HCT116 (cell line): Measurements from ENCODE around the gene VPS41. TPM values are rescaled to one million over a fixed set of nuclear protein-coding genes. Genes with fewer than 3 reads are reported as not detected.

Experiments used
- ATAC-seq: fragments of 200-7000 bp; cut with Tn5 transposase; 2 replicates; pipeline ENCODE4 v1.9.1; 2020; ENCODE audit warnings: mild to moderate bottlenecking, moderate library complexity
- BruUV-seq: library from RNA; stranded (reverse); fragments of 400-500 nt; replicated peaks from 2 replicates; lab custom pipeline; 2021; lab: Mats Ljungman, UMichigan
- CTCF ChIA-PET: fragments of 300-600 bp; sonication (Branson Sonifier 250); formaldehyde crosslinking; loops from one replicate; lab custom pipeline; 2021; ENCODE audit warnings: antibody characterized with exemption; lab: Charles Lee
- POLR2A ChIA-PET: fragments of 300-600, 350-600 bp; sonication (Branson Sonifier 250); formaldehyde crosslinking; loops from one replicate; lab custom pipeline; 2021; ENCODE audit warnings: antibody characterized with exemption; lab: Charles Lee
- RAD21 ChIA-PET, 2 experiments: fragments of 300-600 bp; sonication (Branson Sonifier 250); formaldehyde crosslinking; loops; one replicate each; lab custom pipeline; 2023; ENCODE audit warnings: low total read pairs in 2 of 2; ENCODE audit not compliant: uncharacterized antibody in 2 of 2, unreplicated experiment in 2 of 2, low non-redundant PET in 1 of 2; lab: Charles Lee
- DNase-seq: peaks from one replicate; pipeline ENCODE4 v3.0.0-alpha.2; 2010; ENCODE audit warnings: low read depth, low spot score
- H2AFZ ChIP-seq: fragments of 200-600 bp; shearing (Covaris generic), sonication (generic); 2 replicates; pipeline ENCODE4 v1.6.1; 2017; ENCODE audit warnings: low read depth, mixed run types, mixed read lengths, antibody characterized with exemption, low read length; ENCODE audit not compliant: poor library complexity, severe bottlenecking
- H3K27ac ChIP-seq: 2 replicates; pipeline ENCODE4 v1.5.1; 2012; ENCODE audit warnings: low read depth, low read length
- H3K27me3 ChIP-seq: fragments of 200-600 bp; sonication (generic); 2 replicates; pipeline ENCODE4 v1.6.1; 2016; ENCODE audit warnings: mixed run types, low read length, mixed read lengths; ENCODE audit not compliant: insufficient read depth
- H3K36me3 ChIP-seq, 2 experiments: fragments of 200-500 bp in 1 of 2; fragments of 200-600 bp in 1 of 2; sonication (Bioruptor generic) in 1 of 2; sonication (generic) in 1 of 2; 2 replicates each; pipeline versions ENCODE4 v1.5.1 to v1.6.1; 2014 to 2016; ENCODE audit warnings: low read length in 2 of 2, inconsistent platforms in 1 of 2, mixed read lengths in 1 of 2, mixed run types in 1 of 2; ENCODE audit not compliant: insufficient read depth in 2 of 2, control insufficient read depth in 1 of 2
- H3K4me1 ChIP-seq, 2 experiments: fragments of 200-600 bp in 1 of 2; sonication (generic) in 1 of 2; 2 replicates each; pipeline versions ENCODE4 v1.5.1 to v1.6.1; 2012 to 2017; ENCODE audit warnings: low read length in 2 of 2, inconsistent platforms in 1 of 2, mild to moderate bottlenecking in 1 of 2, mixed read lengths in 1 of 2, mixed run types in 1 of 2, moderate library complexity in 1 of 2; ENCODE audit not compliant: insufficient read depth in 2 of 2, control insufficient read depth in 1 of 2
- H3K4me2 ChIP-seq: fragments of 200-600 bp; sonication (generic); 2 replicates; pipeline ENCODE4 v1.6.1; 2017; ENCODE audit warnings: mixed run types, low read length, mixed read lengths
- H3K4me3 ChIP-seq, 2 experiments: fragments of 200-600 bp in 1 of 2; sonication (generic) in 1 of 2; replicated peaks in 1 of 2; 2 replicates each; pipeline ENCODE4 v1.5.1; 2011 to 2016; ENCODE audit warnings: low read length in 2 of 2, control low read depth in 1 of 2, low read depth in 1 of 2, mild to moderate bottlenecking in 1 of 2, mixed read lengths in 1 of 2, mixed run types in 1 of 2
- H3K79me2 ChIP-seq: fragments of 200-600 bp; sonication (generic); 2 replicates; pipeline ENCODE4 v1.6.1; 2017; ENCODE audit warnings: mild to moderate bottlenecking, mixed run types, low read length, moderate library complexity, mixed read lengths; ENCODE audit not compliant: insufficient read depth
- H3K9ac ChIP-seq: fragments of 200-600 bp; sonication (generic); 2 replicates; pipeline ENCODE4 v1.6.1; 2016; ENCODE audit warnings: low read length, mixed read lengths
- H3K9me2 ChIP-seq: fragments of 200-600 bp; sonication (generic), shearing (Covaris generic); 2 replicates; pipeline ENCODE4 v1.6.1; 2017; ENCODE audit warnings: mixed run types, mild to moderate bottlenecking, moderate library complexity; ENCODE audit not compliant: insufficient read depth
- H3K9me3 ChIP-seq, 2 experiments: fragments of 200-500 bp in 1 of 2; fragments of 200-600 bp in 1 of 2; sonication (Bioruptor generic) in 1 of 2; sonication (generic) in 1 of 2; 2 replicates each; pipeline ENCODE4 v1.6.1; 2014 to 2017; ENCODE audit warnings: low read length in 2 of 2, mixed read lengths in 2 of 2, inconsistent platforms in 1 of 2, low read depth in 1 of 2, mild to moderate bottlenecking in 1 of 2, mixed run types in 1 of 2, moderate library complexity in 1 of 2; ENCODE audit not compliant: control insufficient read depth in 1 of 2, insufficient read depth in 1 of 2
- H4K20me1 ChIP-seq: fragments of 200-600 bp; sonication (generic), shearing (Covaris generic); 2 replicates; pipeline ENCODE4 v1.6.1; 2017; ENCODE audit warnings: mixed run types, mild to moderate bottlenecking, moderate library complexity; ENCODE audit not compliant: insufficient read depth
- CBX3 ChIP-seq: IDR thresholded peaks from 2 replicates; pipeline ENCODE4 v1.6.1; 2012; ENCODE audit warnings: low read depth
- CEBPB ChIP-seq: IDR thresholded peaks from 2 replicates; pipeline ENCODE4 v1.6.1; 2012; ENCODE audit warnings: low read depth
- EGR1 ChIP-seq: IDR thresholded peaks from 2 replicates; pipeline ENCODE4 v1.6.1; 2012; ENCODE audit warnings: low read depth
- ELF1 ChIP-seq: IDR thresholded peaks from 2 replicates; pipeline ENCODE4 v1.6.1; 2012; ENCODE audit warnings: low read depth, borderline replicate concordance
- EZH2 ChIP-seq: fragments of 200-600 bp; sonication (generic); IDR thresholded peaks from 2 replicates; pipeline ENCODE4 v1.6.1; 2017; ENCODE audit warnings: antibody characterized with exemption, mixed run types
- EZH2phosphoT487 ChIP-seq: fragments of 200-600 bp; IDR thresholded peaks from 2 replicates; pipeline ENCODE4 v1.6.1; 2018; ENCODE audit warnings: antibody characterized with exemption, borderline replicate concordance
- POLR2A ChIP-seq: IDR thresholded peaks from 2 replicates; pipeline ENCODE4 v1.7.0; 2011; ENCODE audit warnings: borderline replicate concordance; ENCODE audit not compliant: insufficient read depth, insufficient read length; ENCODE audit errors: extremely low read depth
- POLR2AphosphoS5 ChIP-seq: IDR thresholded peaks from 2 replicates; pipeline ENCODE4 v1.6.1; 2011; ENCODE audit warnings: mild to moderate bottlenecking, low read depth, low read length, moderate library complexity
- RAD21 ChIP-seq: IDR thresholded peaks from 2 replicates; pipeline ENCODE4 v1.6.1; 2012; ENCODE audit warnings: low read depth, mild to moderate bottlenecking
- SIN3A ChIP-seq: IDR thresholded peaks from 2 replicates; pipeline ENCODE4 v1.6.1; 2012; ENCODE audit warnings: low read depth
- SP1 ChIP-seq: IDR thresholded peaks from 2 replicates; pipeline ENCODE4 v1.6.1; 2012; ENCODE audit warnings: low read depth
- TCF7L2 ChIP-seq: IDR thresholded peaks from 2 replicates; pipeline ENCODE4 v1.7.0; 2011; ENCODE audit warnings: borderline replicate concordance, inconsistent platforms; ENCODE audit not compliant: insufficient read depth, insufficient read length; ENCODE audit errors: extremely low read depth
- ZNF274 ChIP-seq: fragments of 200-500 bp; sonication (Bioruptor generic); IDR thresholded peaks from 2 replicates; pipeline ENCODE4 v1.6.1; 2014; ENCODE audit warnings: mild to moderate bottlenecking, low read depth, low read length, inconsistent platforms
- intact Hi-C: fragments of 100-400 bp; cut with micrococcal nuclease; formaldehyde crosslinking; loops from 2 replicates; pipeline ENCODE4 v1.10.0; 2022
- total RNA-seq: library from RNA; stranded (reverse); gene quantifications from one replicate; pipeline ENCODE4 v1.2.1, GENCODE V29; 2021; ENCODE audit not compliant: unreplicated experiment
- TF ChIP-seq, protein P1 (sequence below): IDR thresholded peaks from 2 replicates; pipeline ENCODE4 v1.6.1; 2011; ENCODE audit warnings: mild to moderate bottlenecking, low read length, moderate library complexity; ENCODE audit not compliant: insufficient replicate concordance; ENCODE audit errors: extremely low read depth
- TF ChIP-seq, protein P2 (sequence below), 3 experiments: fragments of 200-600 bp in 1 of 3; sonication (generic) in 1 of 3; IDR thresholded peaks in 2 of 3; conservative IDR thresholded peaks in 1 of 3; 2 replicates each; pipeline ENCODE4 v1.5.1; 2012 to 2017; ENCODE audit warnings: low read depth in 2 of 3, low read length in 2 of 3, antibody characterized with exemption in 1 of 3, borderline replicate concordance in 1 of 3, control low read depth in 1 of 3, mild to moderate bottlenecking in 1 of 3, mixed read lengths in 1 of 3, mixed run types in 1 of 3, moderate library complexity in 1 of 3; ENCODE audit not compliant: insufficient read depth in 1 of 3

Gene VPS41
- total RNA-seq, 1 experiment from 2014 or later = 72.2 TPM

DNA sequence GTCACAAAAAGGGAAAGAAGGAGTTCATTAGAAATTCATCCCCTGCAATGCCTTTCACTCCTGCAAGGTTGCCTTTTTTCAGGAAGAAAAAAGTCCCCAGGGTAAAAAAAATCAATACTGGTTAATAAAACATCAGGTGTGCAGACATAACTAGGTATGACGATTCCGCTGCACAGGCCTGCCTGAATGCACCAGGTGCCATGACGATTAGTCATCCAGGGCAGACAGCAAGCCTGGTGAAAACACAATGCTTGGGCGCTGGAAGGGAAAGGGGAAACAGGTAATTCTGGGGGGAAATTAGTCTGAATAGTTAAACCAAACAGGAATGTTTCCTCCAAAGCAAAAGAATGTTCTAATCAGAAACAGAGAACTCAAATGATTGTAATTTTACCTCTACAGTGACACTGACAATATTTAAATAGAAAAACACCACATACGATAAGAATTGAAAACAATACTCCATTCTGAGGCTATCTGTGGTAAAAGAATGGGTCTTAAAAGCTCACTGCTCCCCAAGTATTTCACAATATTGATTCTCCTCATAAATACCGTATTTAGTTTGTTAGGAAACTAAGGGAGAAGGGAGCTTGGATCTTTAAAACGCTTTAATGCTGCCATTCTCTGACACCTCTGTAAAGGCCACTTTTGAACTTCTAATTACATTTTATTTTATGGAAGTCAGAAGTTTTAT lies 45.2 kb downstream of the VPS41 start (continued):
- TF ChIP-seq, protein P1, sequence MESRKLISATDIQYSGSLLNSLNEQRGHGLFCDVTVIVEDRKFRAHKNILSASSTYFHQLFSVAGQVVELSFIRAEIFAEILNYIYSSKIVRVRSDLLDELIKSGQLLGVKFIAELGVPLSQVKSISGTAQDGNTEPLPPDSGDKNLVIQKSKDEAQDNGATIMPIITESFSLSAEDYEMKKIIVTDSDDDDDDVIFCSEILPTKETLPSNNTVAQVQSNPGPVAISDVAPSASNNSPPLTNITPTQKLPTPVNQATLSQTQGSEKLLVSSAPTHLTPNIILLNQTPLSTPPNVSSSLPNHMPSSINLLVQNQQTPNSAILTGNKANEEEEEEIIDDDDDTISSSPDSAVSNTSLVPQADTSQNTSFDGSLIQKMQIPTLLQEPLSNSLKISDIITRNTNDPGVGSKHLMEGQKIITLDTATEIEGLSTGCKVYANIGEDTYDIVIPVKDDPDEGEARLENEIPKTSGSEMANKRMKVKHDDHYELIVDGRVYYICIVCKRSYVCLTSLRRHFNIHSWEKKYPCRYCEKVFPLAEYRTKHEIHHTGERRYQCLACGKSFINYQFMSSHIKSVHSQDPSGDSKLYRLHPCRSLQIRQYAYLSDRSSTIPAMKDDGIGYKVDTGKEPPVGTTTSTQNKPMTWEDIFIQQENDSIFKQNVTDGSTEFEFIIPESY = no peak
- TF ChIP-seq ELF1 = no peak
- TF ChIP-seq, all 23 proteins: peak for 12

DNA sequence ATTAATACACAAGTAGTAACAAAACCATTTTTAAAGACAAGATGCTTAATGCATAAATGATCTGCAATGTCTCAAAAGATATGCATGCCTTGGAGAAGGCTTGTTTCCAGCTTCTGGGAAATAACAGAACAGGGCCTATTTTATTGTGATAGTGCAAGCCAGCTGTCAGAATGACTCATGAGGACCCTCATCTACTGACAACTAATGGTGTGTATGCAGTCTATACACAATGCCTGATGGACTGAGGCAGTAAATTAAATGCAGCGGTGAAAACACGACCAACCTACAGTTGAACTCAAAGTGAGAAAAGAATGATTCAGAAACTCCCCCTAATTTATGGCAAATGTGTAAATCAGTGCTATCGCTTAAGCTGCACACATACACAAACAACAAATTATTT lies 46.3 kb downstream of the VPS41 start:
- Histone ChIP-seq H3K4me2 (no peak overlapping the region), H3K4me1 (peaks cover 14 to 20% of the 10 kb centered on the region in 2 experiments), H3K9ac (no peak overlapping the region), H3K9me3 (no peaks in the 10 kb centered on the region), H3K9me2 (no peaks in the 10 kb centered on the region), H4K20me1 (peaks cover 4% of the 10 kb centered on the region; the same call in 1 of the 2 replicates), H3K36me3 (no peaks in the 10 kb centered on the region), H3K4me3 (no peak overlapping the region), H2AFZ (no peak overlapping the region), H3K27ac (no peak overlapping the region), H3K27me3 (no peaks in the 10 kb centered on the region), H3K79me2 (no peaks in the 10 kb centered on the region)
- TF ChIP-seq SIN3A = no peak
- TF ChIP-seq CBX3 = no peak
- TF ChIP-seq TCF7L2 = no peak
- TF ChIP-seq SP1 = no peak
- TF ChIP-seq, protein P2, sequence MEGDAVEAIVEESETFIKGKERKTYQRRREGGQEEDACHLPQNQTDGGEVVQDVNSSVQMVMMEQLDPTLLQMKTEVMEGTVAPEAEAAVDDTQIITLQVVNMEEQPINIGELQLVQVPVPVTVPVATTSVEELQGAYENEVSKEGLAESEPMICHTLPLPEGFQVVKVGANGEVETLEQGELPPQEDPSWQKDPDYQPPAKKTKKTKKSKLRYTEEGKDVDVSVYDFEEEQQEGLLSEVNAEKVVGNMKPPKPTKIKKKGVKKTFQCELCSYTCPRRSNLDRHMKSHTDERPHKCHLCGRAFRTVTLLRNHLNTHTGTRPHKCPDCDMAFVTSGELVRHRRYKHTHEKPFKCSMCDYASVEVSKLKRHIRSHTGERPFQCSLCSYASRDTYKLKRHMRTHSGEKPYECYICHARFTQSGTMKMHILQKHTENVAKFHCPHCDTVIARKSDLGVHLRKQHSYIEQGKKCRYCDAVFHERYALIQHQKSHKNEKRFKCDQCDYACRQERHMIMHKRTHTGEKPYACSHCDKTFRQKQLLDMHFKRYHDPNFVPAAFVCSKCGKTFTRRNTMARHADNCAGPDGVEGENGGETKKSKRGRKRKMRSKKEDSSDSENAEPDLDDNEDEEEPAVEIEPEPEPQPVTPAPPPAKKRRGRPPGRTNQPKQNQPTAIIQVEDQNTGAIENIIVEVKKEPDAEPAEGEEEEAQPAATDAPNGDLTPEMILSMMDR (IDR thresholded peaks at IDR 0.05 in 2 of 3, conservative IDR thresholded peaks at IDR 0.05 in 1 of 3; ENCODE audit: borderline replicate concordance in 1 of 3, insufficient read depth in 1 of 3, low read depth in 2 of 3, low read length in 2 of 3) = no peak
- no peak for TF ChIP-seq EZH2
- no peak for TF ChIP-seq ZNF274
- TF ChIP-seq EGR1 = no peak
- no peak for TF ChIP-seq CEBPB
- TF ChIP-seq RAD21 = no peak
- no peak for TF ChIP-seq POLR2AphosphoS5
- no peak for TF ChIP-seq EZH2phosphoT487
- TF ChIP-seq, protein P1 = no peak
- no peak for TF ChIP-seq POLR2A
- ChIA-PET RAD21 (no interaction called here), CTCF (no interaction called here), POLR2A (no interaction called here)
- intact Hi-C loops = no loop called here
- BruUV-seq = no TSS peak
- ATAC-seq = no peak
- no peak for DNase-seq
